DND-41 (cell line): ENCODE results near the gene FOXP1.

Experiments
- CTCF ChIP-seq: IDR thresholded peaks from 2 replicates; pipeline ENCODE4 v1.5.1; 2012; ENCODE audit warnings: borderline replicate concordance, low read length, moderate library complexity, mild to moderate bottlenecking; ENCODE audit not compliant: poor library complexity, severe bottlenecking; ENCODE audit errors: extremely low read depth
- EZH2 ChIP-seq: IDR thresholded peaks from 3 replicates; pipeline ENCODE4 v1.6.1; 2012; ENCODE audit warnings: borderline replicate concordance, low read depth, mild to moderate bottlenecking, moderate library complexity, low read length, inconsistent platforms; ENCODE audit not compliant: severe bottlenecking

- TF ChIP-seq CTCF (no peak), EZH2 (no peak)
These were observed 6.5 kb downstream of the FOXP1 start for GRCh38 chr3:71577011-71577410.
